GM10266 (cell line): Measurements from ENCODE around the gene SNTN.
A peak's percentile ranks its signal among the peaks of the same experiment; 100 is the strongest.

Source experiments
- DNase-seq: peaks from one replicate; pipeline ENCODE4 v3.0.0; 2012; ENCODE audit errors: extremely low spot score
- TF ChIP-seq, protein P1 (sequence below): IDR thresholded peaks from 2 replicates; pipeline ENCODE4 v1.5.1; 2012; ENCODE audit warnings: mild to moderate bottlenecking, low read depth; ENCODE audit not compliant: control insufficient read depth, insufficient read depth; ENCODE audit errors: missing control alignments

SNTN gene

DNA sequence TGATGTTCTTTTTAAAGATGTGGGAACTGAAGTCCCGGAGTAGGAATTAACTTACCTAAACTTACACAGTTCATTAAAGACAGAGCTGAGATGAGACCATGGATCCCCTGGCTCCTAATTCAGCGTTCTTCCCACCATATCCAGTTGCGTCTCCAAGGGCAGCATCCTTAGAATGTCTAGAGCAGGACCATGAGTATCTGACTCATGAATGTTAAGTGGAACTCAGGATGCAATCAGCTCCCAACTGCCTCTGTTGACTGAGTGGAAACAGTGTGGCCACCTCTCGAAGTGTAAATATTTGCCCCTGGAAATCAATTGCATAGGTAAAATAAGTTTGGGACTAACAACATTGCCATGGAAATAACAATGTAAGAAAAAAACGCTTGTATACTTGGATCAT lies 2.5 kb downstream of the SNTN start:
- TF ChIP-seq, protein P1, sequence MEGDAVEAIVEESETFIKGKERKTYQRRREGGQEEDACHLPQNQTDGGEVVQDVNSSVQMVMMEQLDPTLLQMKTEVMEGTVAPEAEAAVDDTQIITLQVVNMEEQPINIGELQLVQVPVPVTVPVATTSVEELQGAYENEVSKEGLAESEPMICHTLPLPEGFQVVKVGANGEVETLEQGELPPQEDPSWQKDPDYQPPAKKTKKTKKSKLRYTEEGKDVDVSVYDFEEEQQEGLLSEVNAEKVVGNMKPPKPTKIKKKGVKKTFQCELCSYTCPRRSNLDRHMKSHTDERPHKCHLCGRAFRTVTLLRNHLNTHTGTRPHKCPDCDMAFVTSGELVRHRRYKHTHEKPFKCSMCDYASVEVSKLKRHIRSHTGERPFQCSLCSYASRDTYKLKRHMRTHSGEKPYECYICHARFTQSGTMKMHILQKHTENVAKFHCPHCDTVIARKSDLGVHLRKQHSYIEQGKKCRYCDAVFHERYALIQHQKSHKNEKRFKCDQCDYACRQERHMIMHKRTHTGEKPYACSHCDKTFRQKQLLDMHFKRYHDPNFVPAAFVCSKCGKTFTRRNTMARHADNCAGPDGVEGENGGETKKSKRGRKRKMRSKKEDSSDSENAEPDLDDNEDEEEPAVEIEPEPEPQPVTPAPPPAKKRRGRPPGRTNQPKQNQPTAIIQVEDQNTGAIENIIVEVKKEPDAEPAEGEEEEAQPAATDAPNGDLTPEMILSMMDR, result no peak
- no peak for DNase-seq

DNA sequence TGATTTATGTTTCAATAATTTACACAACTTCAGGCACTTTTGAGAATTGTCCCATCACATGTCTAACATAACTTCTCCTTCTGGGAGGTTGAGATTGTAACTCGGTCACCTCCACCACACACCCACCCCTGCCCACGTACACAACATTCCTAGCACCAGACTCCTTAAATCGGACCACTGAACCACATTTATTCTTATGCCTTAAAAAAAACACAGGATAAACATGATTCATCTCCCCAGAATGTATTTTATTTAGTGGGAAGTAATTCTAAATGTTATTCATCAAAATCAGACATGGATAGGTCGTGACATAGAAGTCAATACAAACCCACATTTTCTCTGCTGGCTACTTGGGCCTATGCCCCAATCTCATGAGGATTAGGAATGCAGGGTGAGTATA lies 3.0 kb downstream of the SNTN start:
- DNase-seq, result no peak

DNA sequence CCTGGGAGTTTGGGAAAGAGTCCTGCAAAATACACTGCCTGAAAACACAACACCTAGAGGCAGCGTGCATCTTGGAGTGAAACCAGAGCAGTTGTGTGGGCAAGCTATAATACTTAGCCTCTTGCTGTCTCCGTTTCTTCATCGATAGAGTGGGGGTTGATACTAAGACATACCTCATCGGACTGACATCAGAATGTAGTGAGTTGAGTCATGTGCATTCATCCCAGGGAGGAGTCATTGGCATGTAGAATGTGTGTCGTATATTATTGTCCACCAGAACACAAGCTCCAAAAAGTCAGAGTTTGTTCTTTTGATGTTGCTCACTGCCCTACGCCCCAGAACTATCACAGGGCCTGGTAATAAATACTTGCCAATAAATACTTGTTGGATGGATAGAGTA lies 4.3 kb downstream of the SNTN start:
- TF ChIP-seq, protein P1, result no peak
- no peak for DNase-seq

More for the DNA sequence above, 3.0 kb downstream of the SNTN start:
- TF ChIP-seq, protein P1, result no peak

DNA sequence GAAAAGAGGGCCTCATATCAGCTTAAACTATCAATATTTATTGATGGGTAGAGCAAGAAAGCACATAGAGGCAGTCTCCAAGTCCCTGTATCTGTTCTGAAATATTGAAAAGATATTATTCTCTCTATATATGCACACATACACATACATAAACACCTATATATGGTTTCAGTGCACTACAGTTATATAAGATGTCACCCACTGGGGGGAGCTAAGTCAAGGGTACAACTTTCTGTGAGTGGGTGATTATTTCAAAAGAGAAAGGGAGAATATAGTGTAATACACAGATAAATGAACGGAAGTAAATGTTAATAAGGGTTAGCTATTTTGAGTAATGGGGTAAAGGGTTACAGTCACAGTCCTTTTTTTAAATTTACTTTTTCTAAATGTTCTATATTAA lies 8.8 kb downstream of the SNTN start:
- TF ChIP-seq, protein P1, result peak; percentile 12
- no peak for DNase-seq

DNA sequence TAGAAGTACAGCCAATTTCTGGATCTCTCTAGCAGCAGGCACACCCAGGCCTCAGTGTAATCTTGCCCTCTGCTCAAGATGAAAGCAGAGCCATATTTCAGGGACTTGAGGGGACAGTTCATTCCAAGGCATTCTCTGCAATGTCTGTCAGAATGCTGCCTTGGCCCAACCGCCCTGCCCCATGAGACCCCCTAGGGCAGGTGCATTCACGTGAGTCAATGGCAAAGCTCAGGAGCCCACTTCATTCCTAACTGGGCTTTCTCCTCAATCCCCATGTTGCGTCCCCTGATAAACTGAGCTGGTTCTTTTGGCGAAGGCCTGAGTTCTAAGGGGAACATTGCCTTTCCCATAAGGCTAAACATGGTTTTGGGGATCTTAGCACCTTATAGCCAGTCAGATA lies 9.5 kb downstream of the SNTN start:
- no peak for DNase-seq
- TF ChIP-seq, protein P1, result no peak

DNA sequence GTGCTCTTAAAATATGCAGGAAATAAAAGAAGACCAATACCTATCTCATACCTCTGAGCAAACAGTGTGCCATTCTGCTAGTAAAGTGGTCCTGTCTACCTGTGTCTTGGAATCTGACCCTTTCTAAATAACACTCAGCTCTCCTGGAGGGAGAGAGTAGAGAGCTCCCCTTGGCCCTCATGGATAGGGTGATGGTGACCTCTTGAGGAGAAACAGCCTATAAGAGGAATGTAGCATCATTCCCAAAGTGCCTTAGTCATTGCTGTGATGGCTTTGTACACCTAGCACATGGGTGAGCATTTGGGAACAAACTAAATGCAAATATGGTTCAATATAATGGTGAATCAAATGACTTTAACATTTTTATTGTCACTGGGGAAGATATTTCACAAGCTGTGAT lies 10.0 kb downstream of the SNTN start:
- no peak for DNase-seq
- TF ChIP-seq, protein P1, result no peak

DNA sequence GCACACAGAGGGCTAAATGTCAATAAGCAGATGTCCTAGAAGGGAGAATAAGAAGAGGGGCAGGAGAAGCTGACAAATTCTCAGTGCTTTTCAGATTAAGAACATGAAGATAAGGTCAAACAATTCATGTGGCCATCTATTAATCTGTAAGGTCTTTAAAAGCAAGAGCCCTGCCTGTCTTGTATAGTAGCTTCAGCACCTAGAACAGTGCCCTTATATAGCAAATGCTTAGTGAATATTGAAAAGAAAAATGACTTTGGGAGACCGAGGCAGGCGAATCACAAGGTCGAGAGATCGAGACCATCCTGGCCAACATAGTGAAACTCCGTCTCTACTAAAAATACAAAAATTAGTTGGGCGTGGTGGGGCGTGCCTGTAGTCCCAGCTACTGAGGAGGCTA lies 18.1 kb downstream of the SNTN start:
- DNase-seq, result no peak
- TF ChIP-seq, protein P1, result no peak

DNA sequence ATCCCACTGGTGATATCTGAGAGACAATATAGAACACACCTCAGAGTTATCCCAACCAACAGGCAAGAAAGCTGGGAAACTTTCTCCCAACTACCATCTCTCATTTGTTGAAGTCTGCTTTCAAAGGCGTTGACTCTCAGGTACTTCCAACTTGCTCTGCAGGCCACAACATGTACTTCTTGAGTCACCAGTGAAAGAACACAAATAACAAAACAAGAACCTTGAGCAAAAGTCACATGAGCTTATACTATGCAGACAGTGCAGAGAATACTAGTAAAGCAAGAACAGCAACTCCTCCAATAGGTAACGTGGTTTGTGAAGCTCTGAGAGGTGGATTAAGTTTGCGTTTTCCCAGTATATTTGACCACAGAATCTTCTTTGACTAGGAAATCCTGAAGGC lies 20.6 kb downstream of the SNTN start:
- TF ChIP-seq, protein P1, result no peak
- DNase-seq, result no peak
